Upper lobe of left lung (tissue), 4 donors: ENCODE results near the gene MEGF11.

Source experiments
- EP300 ChIP-seq, 4 donors: sonication (generic); formaldehyde crosslinking; IDR thresholded peaks; one replicate each; pipeline ENCODE4 v1.5.1; 2017; ENCODE audit warnings: antibody characterized with exemption in 4 of 4, control low read depth in 2 of 4
- POLR2A ChIP-seq, 4 donors: fragments of 450-650 bp; IDR thresholded peaks; one replicate each; pipeline ENCODE4 v1.5.1; 2016 to 2017; ENCODE audit warnings: antibody characterized with exemption in 4 of 4, mild to moderate bottlenecking in 2 of 4
- POLR2AphosphoS5 ChIP-seq, 2 donors: sonication (generic); formaldehyde crosslinking; IDR thresholded peaks; one replicate each; pipeline ENCODE4 v1.5.1; 2017; ENCODE audit warnings: antibody characterized with exemption in 2 of 2
- TF ChIP-seq, protein P1 (sequence below), 6 experiments: fragments of 450-650 bp in 4 of 6; fragments of 200-600 bp in 2 of 6; sonication (generic) in 2 of 6; IDR thresholded peaks; one replicate each; pipeline ENCODE4 v1.5.1; 2016 to 2019; ENCODE audit warnings: antibody characterized with exemption in 6 of 6

DNA sequence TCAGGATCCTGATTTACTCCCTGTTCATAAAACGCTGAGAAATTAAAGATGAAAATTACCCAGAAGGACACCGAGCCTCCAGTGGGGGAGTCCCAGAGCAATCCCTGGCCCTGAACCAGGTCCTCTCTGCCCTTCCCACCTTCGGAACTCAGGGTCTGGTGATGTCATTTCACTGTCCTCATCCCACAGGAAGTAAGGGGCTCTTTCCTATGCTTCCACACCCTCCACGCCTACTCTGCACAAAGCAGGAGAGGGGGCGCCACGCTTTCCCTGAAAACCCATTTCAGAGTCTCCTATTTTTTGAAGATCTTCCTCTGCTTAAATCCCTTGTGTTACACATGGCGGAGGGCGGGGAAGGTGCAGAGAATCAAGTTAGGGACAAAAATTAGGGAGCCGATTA is 18.8 kb downstream of the MEGF11 start:
- TF ChIP-seq, protein P1, sequence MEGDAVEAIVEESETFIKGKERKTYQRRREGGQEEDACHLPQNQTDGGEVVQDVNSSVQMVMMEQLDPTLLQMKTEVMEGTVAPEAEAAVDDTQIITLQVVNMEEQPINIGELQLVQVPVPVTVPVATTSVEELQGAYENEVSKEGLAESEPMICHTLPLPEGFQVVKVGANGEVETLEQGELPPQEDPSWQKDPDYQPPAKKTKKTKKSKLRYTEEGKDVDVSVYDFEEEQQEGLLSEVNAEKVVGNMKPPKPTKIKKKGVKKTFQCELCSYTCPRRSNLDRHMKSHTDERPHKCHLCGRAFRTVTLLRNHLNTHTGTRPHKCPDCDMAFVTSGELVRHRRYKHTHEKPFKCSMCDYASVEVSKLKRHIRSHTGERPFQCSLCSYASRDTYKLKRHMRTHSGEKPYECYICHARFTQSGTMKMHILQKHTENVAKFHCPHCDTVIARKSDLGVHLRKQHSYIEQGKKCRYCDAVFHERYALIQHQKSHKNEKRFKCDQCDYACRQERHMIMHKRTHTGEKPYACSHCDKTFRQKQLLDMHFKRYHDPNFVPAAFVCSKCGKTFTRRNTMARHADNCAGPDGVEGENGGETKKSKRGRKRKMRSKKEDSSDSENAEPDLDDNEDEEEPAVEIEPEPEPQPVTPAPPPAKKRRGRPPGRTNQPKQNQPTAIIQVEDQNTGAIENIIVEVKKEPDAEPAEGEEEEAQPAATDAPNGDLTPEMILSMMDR (IDR thresholded peaks at IDR 0.05), result no peak
- TF ChIP-seq POLR2AphosphoS5 (IDR thresholded peaks at IDR 0.05) (no peak), POLR2A (IDR thresholded peaks at IDR 0.05) (no peak), EP300 (IDR thresholded peaks at IDR 0.05) (no peak)
